Measurements from ENCODE around the gene PIGT. TPM values are rescaled to one million over a fixed set of nuclear protein-coding genes. Genes with fewer than 3 reads are reported as not detected.

PIGT gene
- total and polyA plus RNA-seq, 2 experiments from 2014 or later = 48.4 to 63.1 TPM

DNA sequence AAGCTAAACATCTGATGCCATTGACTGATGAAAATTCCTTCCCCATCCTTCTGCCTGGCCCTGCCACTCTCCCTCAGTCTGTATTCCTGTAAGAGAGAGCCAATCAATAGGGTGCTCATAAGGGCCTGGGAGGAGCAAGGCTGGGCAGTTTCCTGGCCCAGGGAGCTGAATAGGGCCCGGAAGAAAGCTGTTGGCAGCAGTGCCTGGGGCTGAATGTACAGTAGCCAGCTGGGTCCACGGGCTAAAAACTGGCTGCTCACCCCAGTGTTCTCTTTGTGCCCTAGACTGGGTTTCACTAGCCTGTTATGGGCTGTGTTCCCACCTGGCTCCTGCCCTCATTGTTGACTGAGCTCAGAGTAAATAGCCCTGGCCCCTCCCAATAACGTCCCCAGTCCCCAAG, 51.9 kb downstream of the PIGT start:
- H3K4me3 ChIP-seq = no peak overlapping the region
- TF ChIP-seq POLR2AphosphoS5 (IDR thresholded peaks at IDR 0.05; ENCODE audit: low read depth) (no peak), CREB1 (CRISPR knock-in tag; IDR thresholded peaks at IDR 0.05; ENCODE audit: low read depth) (no peak), ZNF114 (CRISPR knock-in tag; IDR thresholded peaks at IDR 0.05) (no peak), ZNF331 (CRISPR knock-in tag; IDR thresholded peaks at IDR 0.05; ENCODE audit: low read depth) (no peak), STAT1 (IDR thresholded peaks at IDR 0.05; ENCODE audit: unreplicated experiment) (no peak), EZH2phosphoT487 (IDR thresholded peaks at IDR 0.05; ENCODE audit: unreplicated experiment) (no peak), EZH2 (IDR thresholded peaks at IDR 0.05; ENCODE audit: low read depth, unreplicated experiment) (no peak), JUNB (IDR thresholded peaks at IDR 0.05; ENCODE audit: unreplicated experiment) (no peak), NANOG (IDR thresholded peaks at IDR 0.05; ENCODE audit: borderline replicate concordance) (no peak)
- TF ChIP-seq, protein P1, sequence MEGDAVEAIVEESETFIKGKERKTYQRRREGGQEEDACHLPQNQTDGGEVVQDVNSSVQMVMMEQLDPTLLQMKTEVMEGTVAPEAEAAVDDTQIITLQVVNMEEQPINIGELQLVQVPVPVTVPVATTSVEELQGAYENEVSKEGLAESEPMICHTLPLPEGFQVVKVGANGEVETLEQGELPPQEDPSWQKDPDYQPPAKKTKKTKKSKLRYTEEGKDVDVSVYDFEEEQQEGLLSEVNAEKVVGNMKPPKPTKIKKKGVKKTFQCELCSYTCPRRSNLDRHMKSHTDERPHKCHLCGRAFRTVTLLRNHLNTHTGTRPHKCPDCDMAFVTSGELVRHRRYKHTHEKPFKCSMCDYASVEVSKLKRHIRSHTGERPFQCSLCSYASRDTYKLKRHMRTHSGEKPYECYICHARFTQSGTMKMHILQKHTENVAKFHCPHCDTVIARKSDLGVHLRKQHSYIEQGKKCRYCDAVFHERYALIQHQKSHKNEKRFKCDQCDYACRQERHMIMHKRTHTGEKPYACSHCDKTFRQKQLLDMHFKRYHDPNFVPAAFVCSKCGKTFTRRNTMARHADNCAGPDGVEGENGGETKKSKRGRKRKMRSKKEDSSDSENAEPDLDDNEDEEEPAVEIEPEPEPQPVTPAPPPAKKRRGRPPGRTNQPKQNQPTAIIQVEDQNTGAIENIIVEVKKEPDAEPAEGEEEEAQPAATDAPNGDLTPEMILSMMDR (conservative IDR thresholded peaks at IDR 0.05; ENCODE audit: low read depth in 2 of 2) = no peak
- TF ChIP-seq, protein P2, sequence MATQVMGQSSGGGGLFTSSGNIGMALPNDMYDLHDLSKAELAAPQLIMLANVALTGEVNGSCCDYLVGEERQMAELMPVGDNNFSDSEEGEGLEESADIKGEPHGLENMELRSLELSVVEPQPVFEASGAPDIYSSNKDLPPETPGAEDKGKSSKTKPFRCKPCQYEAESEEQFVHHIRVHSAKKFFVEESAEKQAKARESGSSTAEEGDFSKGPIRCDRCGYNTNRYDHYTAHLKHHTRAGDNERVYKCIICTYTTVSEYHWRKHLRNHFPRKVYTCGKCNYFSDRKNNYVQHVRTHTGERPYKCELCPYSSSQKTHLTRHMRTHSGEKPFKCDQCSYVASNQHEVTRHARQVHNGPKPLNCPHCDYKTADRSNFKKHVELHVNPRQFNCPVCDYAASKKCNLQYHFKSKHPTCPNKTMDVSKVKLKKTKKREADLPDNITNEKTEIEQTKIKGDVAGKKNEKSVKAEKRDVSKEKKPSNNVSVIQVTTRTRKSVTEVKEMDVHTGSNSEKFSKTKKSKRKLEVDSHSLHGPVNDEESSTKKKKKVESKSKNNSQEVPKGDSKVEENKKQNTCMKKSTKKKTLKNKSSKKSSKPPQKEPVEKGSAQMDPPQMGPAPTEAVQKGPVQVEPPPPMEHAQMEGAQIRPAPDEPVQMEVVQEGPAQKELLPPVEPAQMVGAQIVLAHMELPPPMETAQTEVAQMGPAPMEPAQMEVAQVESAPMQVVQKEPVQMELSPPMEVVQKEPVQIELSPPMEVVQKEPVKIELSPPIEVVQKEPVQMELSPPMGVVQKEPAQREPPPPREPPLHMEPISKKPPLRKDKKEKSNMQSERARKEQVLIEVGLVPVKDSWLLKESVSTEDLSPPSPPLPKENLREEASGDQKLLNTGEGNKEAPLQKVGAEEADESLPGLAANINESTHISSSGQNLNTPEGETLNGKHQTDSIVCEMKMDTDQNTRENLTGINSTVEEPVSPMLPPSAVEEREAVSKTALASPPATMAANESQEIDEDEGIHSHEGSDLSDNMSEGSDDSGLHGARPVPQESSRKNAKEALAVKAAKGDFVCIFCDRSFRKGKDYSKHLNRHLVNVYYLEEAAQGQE (IDR thresholded peaks at IDR 0.05; ENCODE audit: unreplicated experiment) = no peak
- TF ChIP-seq, protein P3, sequence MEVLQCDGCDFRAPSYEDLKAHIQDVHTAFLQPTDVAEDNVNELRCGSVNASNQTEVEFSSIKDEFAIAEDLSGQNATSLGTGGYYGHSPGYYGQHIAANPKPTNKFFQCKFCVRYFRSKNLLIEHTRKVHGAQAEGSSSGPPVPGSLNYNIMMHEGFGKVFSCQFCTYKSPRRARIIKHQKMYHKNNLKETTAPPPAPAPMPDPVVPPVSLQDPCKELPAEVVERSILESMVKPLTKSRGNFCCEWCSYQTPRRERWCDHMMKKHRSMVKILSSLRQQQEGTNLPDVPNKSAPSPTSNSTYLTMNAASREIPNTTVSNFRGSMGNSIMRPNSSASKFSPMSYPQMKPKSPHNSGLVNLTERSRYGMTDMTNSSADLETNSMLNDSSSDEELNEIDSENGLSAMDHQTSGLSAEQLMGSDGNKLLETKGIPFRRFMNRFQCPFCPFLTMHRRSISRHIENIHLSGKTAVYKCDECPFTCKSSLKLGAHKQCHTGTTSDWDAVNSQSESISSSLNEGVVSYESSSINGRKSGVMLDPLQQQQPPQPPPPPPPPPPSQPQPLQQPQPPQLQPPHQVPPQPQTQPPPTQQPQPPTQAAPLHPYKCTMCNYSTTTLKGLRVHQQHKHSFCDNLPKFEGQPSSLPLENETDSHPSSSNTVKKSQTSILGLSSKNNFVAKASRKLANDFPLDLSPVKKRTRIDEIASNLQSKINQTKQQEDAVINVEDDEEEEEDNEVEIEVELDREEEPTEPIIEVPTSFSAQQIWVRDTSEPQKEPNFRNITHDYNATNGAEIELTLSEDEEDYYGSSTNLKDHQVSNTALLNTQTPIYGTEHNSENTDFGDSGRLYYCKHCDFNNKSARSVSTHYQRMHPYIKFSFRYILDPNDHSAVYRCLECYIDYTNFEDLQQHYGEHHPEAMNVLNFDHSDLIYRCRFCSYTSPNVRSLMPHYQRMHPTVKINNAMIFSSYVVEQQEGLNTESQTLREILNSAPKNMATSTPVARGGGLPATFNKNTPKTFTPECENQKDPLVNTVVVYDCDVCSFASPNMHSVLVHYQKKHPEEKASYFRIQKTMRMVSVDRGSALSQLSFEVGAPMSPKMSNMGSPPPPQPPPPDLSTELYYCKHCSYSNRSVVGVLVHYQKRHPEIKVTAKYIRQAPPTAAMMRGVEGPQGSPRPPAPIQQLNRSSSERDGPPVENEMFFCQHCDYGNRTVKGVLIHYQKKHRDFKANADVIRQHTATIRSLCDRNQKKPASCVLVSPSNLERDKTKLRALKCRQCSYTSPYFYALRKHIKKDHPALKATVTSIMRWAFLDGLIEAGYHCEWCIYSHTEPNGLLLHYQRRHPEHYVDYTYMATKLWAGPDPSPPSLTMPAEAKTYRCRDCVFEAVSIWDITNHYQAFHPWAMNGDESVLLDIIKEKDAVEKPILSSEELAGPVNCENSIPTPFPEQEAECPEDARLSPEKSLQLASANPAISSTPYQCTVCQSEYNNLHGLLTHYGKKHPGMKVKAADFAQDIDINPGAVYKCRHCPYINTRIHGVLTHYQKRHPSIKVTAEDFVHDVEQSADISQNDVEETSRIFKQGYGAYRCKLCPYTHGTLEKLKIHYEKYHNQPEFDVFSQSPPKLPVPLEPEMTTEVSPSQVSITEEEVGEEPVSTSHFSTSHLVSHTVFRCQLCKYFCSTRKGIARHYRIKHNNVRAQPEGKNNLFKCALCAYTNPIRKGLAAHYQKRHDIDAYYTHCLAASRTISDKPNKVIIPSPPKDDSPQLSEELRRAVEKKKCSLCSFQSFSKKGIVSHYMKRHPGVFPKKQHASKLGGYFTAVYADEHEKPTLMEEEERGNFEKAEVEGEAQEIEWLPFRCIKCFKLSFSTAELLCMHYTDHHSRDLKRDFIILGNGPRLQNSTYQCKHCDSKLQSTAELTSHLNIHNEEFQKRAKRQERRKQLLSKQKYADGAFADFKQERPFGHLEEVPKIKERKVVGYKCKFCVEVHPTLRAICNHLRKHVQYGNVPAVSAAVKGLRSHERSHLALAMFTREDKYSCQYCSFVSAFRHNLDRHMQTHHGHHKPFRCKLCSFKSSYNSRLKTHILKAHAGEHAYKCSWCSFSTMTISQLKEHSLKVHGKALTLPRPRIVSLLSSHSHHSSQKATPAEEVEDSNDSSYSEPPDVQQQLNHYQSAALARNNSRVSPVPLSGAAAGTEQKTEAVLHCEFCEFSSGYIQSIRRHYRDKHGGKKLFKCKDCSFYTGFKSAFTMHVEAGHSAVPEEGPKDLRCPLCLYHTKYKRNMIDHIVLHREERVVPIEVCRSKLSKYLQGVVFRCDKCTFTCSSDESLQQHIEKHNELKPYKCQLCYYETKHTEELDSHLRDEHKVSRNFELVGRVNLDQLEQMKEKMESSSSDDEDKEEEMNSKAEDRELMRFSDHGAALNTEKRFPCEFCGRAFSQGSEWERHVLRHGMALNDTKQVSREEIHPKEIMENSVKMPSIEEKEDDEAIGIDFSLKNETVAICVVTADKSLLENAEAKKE (CRISPR knock-in tag; IDR thresholded peaks at IDR 0.05) = no peak
- TF ChIP-seq, protein P4, sequence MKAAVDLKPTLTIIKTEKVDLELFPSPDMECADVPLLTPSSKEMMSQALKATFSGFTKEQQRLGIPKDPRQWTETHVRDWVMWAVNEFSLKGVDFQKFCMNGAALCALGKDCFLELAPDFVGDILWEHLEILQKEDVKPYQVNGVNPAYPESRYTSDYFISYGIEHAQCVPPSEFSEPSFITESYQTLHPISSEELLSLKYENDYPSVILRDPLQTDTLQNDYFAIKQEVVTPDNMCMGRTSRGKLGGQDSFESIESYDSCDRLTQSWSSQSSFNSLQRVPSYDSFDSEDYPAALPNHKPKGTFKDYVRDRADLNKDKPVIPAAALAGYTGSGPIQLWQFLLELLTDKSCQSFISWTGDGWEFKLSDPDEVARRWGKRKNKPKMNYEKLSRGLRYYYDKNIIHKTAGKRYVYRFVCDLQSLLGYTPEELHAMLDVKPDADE (IDR thresholded peaks at IDR 0.05) = no peak
- Mint-ChIP-seq H3K4me1 (peaks cover 29% of the 10 kb centered on the region), H3K9me3 (peaks cover 2% of the 10 kb centered on the region; the same call in 1 of the 3 replicates), H3K36me3 (ENCODE audit: low read depth) (peaks cover 19% of the 10 kb centered on the region), H3K4me3 (no peak overlapping the region), H3K27ac (no peak overlapping the region), H3K27me3 (ENCODE audit: insufficient read depth, low read depth, poor library complexity) (peaks cover 24% of the 10 kb centered on the region)
- no peak overlapping the region for H3K27ac ChIP-seq (ENCODE audit: low read depth)
- no peaks in the 10 kb centered on the region; the same call in 1 of the 2 replicates for H4K20me1 ChIP-seq (replicated peaks; ENCODE audit: insufficient read depth)
- H3K79me2 ChIP-seq (replicated peaks; ENCODE audit: insufficient read depth) = peaks cover 12% of the 10 kb centered on the region
- no peak overlapping the region for H2AFZ ChIP-seq
- DNase-seq (ENCODE audit: low spot score) = peak; percentile 15
- H3K4me1 ChIP-seq (ENCODE audit: insufficient read depth) = peaks cover 28% of the 10 kb centered on the region
- H3K9me2 ChIP-seq (ENCODE audit: insufficient read depth) = no peaks in the 10 kb centered on the region
- H3K27me3 ChIP-seq (ENCODE audit: insufficient read depth) = peaks cover 11% of the 10 kb centered on the region; the same call in 1 of the 2 replicates
- H3K4me2 ChIP-seq = no peak overlapping the region
- ATAC-seq = no peak
- no peaks in the 10 kb centered on the region; the same call in 1 of the 2 replicates for H3K36me3 ChIP-seq (ENCODE audit: insufficient read depth)
- H3F3A ChIP-seq (replicated peaks; ENCODE audit: low read depth) = peaks cover 4% of the 10 kb centered on the region

All from GM23338 (cell line).